WTC11 (cell line): ENCODE results near the gene SELENOI.

Source experiments
- CREB1 ChIP-seq: sonication (generic); formaldehyde crosslinking; IDR thresholded peaks from 2 replicates; pipeline ENCODE4 v1.8.0; 2023; ENCODE audit warnings: mild to moderate bottlenecking, missing genetic modification reagents
- CTCF ChIP-seq: fragments of 200-600 bp; IDR thresholded peaks from 2 replicates; pipeline ENCODE4 v1.8.0; 2022; ENCODE audit warnings: antibody characterized with exemption
- E2F4 ChIP-seq: sonication (generic); formaldehyde crosslinking; IDR thresholded peaks from 2 replicates; pipeline ENCODE4 v1.8.1; 2022; ENCODE audit warnings: low read depth, mild to moderate bottlenecking, moderate library complexity, missing genetic modification reagents, borderline replicate concordance
- ESRRA ChIP-seq: sonication (generic); formaldehyde crosslinking; IDR thresholded peaks from 2 replicates; pipeline ENCODE4 v1.8.1; 2022; ENCODE audit warnings: mild to moderate bottlenecking, missing genetic modification reagents, borderline replicate concordance
- FOXJ3 ChIP-seq: sonication (generic); formaldehyde crosslinking; IDR thresholded peaks from 2 replicates; pipeline ENCODE4 v1.9.0; 2021; ENCODE audit warnings: missing genetic modification reagents, mild to moderate bottlenecking, borderline replicate concordance
- FOXK1 ChIP-seq: sonication (generic); formaldehyde crosslinking; IDR thresholded peaks from 2 replicates; pipeline ENCODE4 v1.8.0; 2022; ENCODE audit warnings: mild to moderate bottlenecking, moderate library complexity, missing genetic modification reagents
- KAT7 ChIP-seq: sonication (generic); formaldehyde crosslinking; IDR thresholded peaks from 2 replicates; pipeline ENCODE4 v1.8.1; 2023; ENCODE audit warnings: missing genetic modification reagents, mild to moderate bottlenecking, borderline replicate concordance
- NFE2L1 ChIP-seq: sonication (generic); formaldehyde crosslinking; IDR thresholded peaks from 2 replicates; pipeline ENCODE4 v1.8.1; 2023; ENCODE audit warnings: missing genetic modification reagents
- NFYB ChIP-seq: sonication (generic); formaldehyde crosslinking; conservative IDR thresholded peaks from 2 replicates; pipeline ENCODE4 v1.8.0; 2022; ENCODE audit warnings: low read depth, missing genetic modification reagents
- NR1H2 ChIP-seq: sonication (generic); formaldehyde crosslinking; IDR thresholded peaks from 2 replicates; pipeline ENCODE4 v1.9.0; 2021; ENCODE audit warnings: mild to moderate bottlenecking, moderate library complexity, missing genetic modification reagents
- RORB ChIP-seq: fragments of 250-450 bp; sonication (Bioruptor Pico); IDR thresholded peaks from 2 replicates; pipeline ENCODE4 v1.9.0; 2021; ENCODE audit warnings: mild to moderate bottlenecking
- SP1 ChIP-seq: sonication (generic); formaldehyde crosslinking; conservative IDR thresholded peaks from 2 replicates; pipeline ENCODE4 v1.8.1; 2022; ENCODE audit warnings: missing genetic modification reagents
- TCF7 ChIP-seq: sonication (generic); formaldehyde crosslinking; IDR thresholded peaks from 2 replicates; pipeline ENCODE4 v1.8.0; 2022; ENCODE audit warnings: mild to moderate bottlenecking, low read depth, missing genetic modification reagents, moderate library complexity

- TF ChIP-seq TCF7 (CRISPR knock-in tag): no peak
- no peak for TF ChIP-seq CTCF
- TF ChIP-seq NFYB (CRISPR knock-in tag): no peak
- no peak for TF ChIP-seq ESRRA (CRISPR knock-in tag)
- TF ChIP-seq KAT7 (CRISPR knock-in tag): no peak
- no peak for TF ChIP-seq RORB (CRISPR knock-in tag)
- TF ChIP-seq SP1 (CRISPR knock-in tag): no peak
- TF ChIP-seq CREB1: no peak
- no peak for TF ChIP-seq NR1H2 (CRISPR knock-in tag)
- TF ChIP-seq FOXK1 (CRISPR knock-in tag): no peak
- no peak for TF ChIP-seq FOXJ3 (CRISPR knock-in tag)
- TF ChIP-seq E2F4 (CRISPR knock-in tag): no peak
- TF ChIP-seq NFE2L1: no peak
Measured at GRCh38 chr2:26344581-26345282, 1.2 kb upstream of the SELENOI start.
